Neural cell (in vitro differentiated cells): ENCODE measurements around the gene COL27A1. TPM values are rescaled to one million over a fixed set of nuclear protein-coding genes. Genes with fewer than 3 reads are reported as not detected.

Source experiments
- H2AFZ ChIP-seq: fragments of 200-600, 300-800 bp; sonication (generic), shearing (Covaris generic); 2 replicates; pipeline ENCODE4 v1.6.0; 2014; ENCODE audit warnings: low read depth, mild to moderate bottlenecking, antibody characterized with exemption, low read length, moderate library complexity
- H3F3A ChIP-seq: fragments of 200-600 bp; shearing (Covaris generic); 2 replicates; pipeline ENCODE4 v1.6.1; 2016; ENCODE audit warnings: mild to moderate bottlenecking, moderate library complexity, mixed read lengths, antibody characterized with exemption, low read length; ENCODE audit not compliant: insufficient read depth, poor library complexity, severe bottlenecking
- H3K27ac ChIP-seq: fragments of 200-600, 300-800 bp; sonication (generic), shearing (Covaris generic); 2 replicates; pipeline ENCODE4 v1.5.1; 2014; ENCODE audit warnings: mild to moderate bottlenecking, low read length, moderate library complexity
- H3K27me3 ChIP-seq: fragments of 300-800, 200-600 bp; sonication (generic), shearing (Covaris generic); 2 replicates; pipeline ENCODE4 v1.6.0; 2014; ENCODE audit warnings: mild to moderate bottlenecking, low read depth, low read length, moderate library complexity; ENCODE audit not compliant: insufficient read depth
- H3K36me3 ChIP-seq: fragments of 300-800, 200-600 bp; sonication (generic), shearing (Covaris generic); 2 replicates; pipeline ENCODE4 v1.5.1; 2014; ENCODE audit warnings: mild to moderate bottlenecking, antibody characterized with exemption, low read length, moderate library complexity; ENCODE audit not compliant: insufficient read depth
- H3K4me2 ChIP-seq: fragments of 300-800, 200-600 bp; sonication (generic), shearing (Covaris generic); 2 replicates; pipeline ENCODE4 v1.6.0; 2014; ENCODE audit warnings: mild to moderate bottlenecking, low read length
- H3K4me3 ChIP-seq: fragments of 300-800, 200-600 bp; sonication (generic), shearing (Covaris generic); 2 replicates; pipeline ENCODE4 v1.5.1; 2014; ENCODE audit warnings: mild to moderate bottlenecking, low read length, moderate library complexity
- H3K79me2 ChIP-seq: fragments of 200-600 bp; shearing (Covaris generic); replicated peaks from 2 replicates; pipeline ENCODE4 v1.6.0; 2014; ENCODE audit warnings: mild to moderate bottlenecking, low read length, moderate library complexity; ENCODE audit not compliant: insufficient read depth
- H3K9ac ChIP-seq: fragments of 300-800, 200-600 bp; sonication (generic), shearing (Covaris generic); 2 replicates; pipeline ENCODE4 v1.6.1; 2016; ENCODE audit warnings: mild to moderate bottlenecking, low read length, mixed read lengths
- H3K9me2 ChIP-seq: fragments of 200-600 bp; shearing (Covaris generic); 2 replicates; pipeline ENCODE4 v1.6.1; 2016; ENCODE audit warnings: mild to moderate bottlenecking, low read length, mixed read lengths; ENCODE audit not compliant: insufficient read depth
- H3K9me3 ChIP-seq: fragments of 200-600, 300-800 bp; sonication (generic), shearing (Covaris generic); 2 replicates; pipeline ENCODE4 v1.6.1; 2016; ENCODE audit warnings: mild to moderate bottlenecking, mixed run types, low read length, moderate library complexity, mixed read lengths
- H4K20me1 ChIP-seq: fragments of 200-600 bp; shearing (Covaris generic); 2 replicates; pipeline ENCODE4 v1.6.1; 2016; ENCODE audit warnings: mild to moderate bottlenecking, mixed run types; ENCODE audit not compliant: insufficient read depth
- CTCF ChIP-seq: fragments of 450-650 bp; IDR thresholded peaks from 2 replicates; pipeline ENCODE4 v1.5.1; 2014; ENCODE audit warnings: antibody characterized with exemption, mild to moderate bottlenecking, moderate library complexity; ENCODE audit not compliant: poor library complexity, severe bottlenecking
- EP300 ChIP-seq: fragments of 450-650 bp; conservative IDR thresholded peaks from 2 replicates; pipeline ENCODE4 v1.6.1; 2014; ENCODE audit warnings: antibody characterized with exemption, mild to moderate bottlenecking, moderate library complexity; ENCODE audit not compliant: poor library complexity, severe bottlenecking
- EZH2 ChIP-seq: fragments of 200-600, 300-800 bp; shearing (Covaris generic), sonication (generic); IDR thresholded peaks from 2 replicates; pipeline ENCODE4 v1.6.1; 2014; ENCODE audit warnings: antibody characterized with exemption, low read length, borderline replicate concordance, mild to moderate bottlenecking; ENCODE audit not compliant: insufficient read depth, poor library complexity, severe bottlenecking
- MXI1 ChIP-seq: fragments of 450-650 bp; conservative IDR thresholded peaks from 2 replicates; pipeline ENCODE4 v1.6.1; 2014; ENCODE audit warnings: antibody characterized with exemption, mild to moderate bottlenecking; ENCODE audit not compliant: poor library complexity, severe bottlenecking
- POLR2AphosphoS5 ChIP-seq: IDR thresholded peaks from 2 replicates; pipeline ENCODE4 v1.6.1; 2012
- RAD21 ChIP-seq: fragments of 450-650 bp; conservative IDR thresholded peaks from 2 replicates; pipeline ENCODE4 v1.6.1; 2014; ENCODE audit warnings: antibody characterized with exemption, mild to moderate bottlenecking, moderate library complexity
- REST ChIP-seq: IDR thresholded peaks from 2 replicates; pipeline ENCODE4 v1.6.1; 2012; ENCODE audit warnings: borderline replicate concordance
- SMC3 ChIP-seq: fragments of 450-650 bp; conservative IDR thresholded peaks from 2 replicates; pipeline ENCODE4 v1.6.1; 2014; ENCODE audit warnings: antibody characterized with exemption, mild to moderate bottlenecking, moderate library complexity; ENCODE audit not compliant: poor library complexity
- TAF1 ChIP-seq: IDR thresholded peaks from 2 replicates; pipeline ENCODE4 v1.6.1; 2012; ENCODE audit warnings: low read depth
- polyA plus RNA-seq: library from polyadenylated mRNA; depleted of rRNA; stranded (reverse); fragments of >200 nt; gene quantifications from 2 replicates; pipeline ENCODE4 v1.2.3, GENCODE V29; 2014

Gene COL27A1
- polyA plus RNA-seq, 1 donor from 2014 or later, result 0.25 TPM

GRCh38 chr9:114174876-114175771 is 19.8 kb downstream of the COL27A1 start:
- Histone ChIP-seq H3K9me2 (no peaks in the 10 kb centered on the region), H3K36me3 (no peaks in the 10 kb centered on the region), H3K9me3 (no peaks in the 10 kb centered on the region), H3F3A (no peaks in the 10 kb centered on the region), H4K20me1 (no peaks in the 10 kb centered on the region), H3K27ac (no peak overlapping the region), H3K4me3 (no peak overlapping the region), H3K4me2 (no peak overlapping the region), H2AFZ (no peak overlapping the region), H3K27me3 (no peaks in the 10 kb centered on the region), H3K79me2 (no peaks in the 10 kb centered on the region), H3K9ac (no peak overlapping the region)
- TF ChIP-seq RAD21 (no peak), EZH2 (no peak), EP300 (no peak), SMC3 (no peak), REST (no peak), POLR2AphosphoS5 (no peak), CTCF (no peak), MXI1 (no peak), TAF1 (no peak)

GRCh38 chr9:114176624-114177291 is 21.4 kb downstream of the COL27A1 start:
- TF ChIP-seq REST (no peak), SMC3 (no peak), TAF1 (no peak), MXI1 (no peak), EZH2 (no peak), CTCF (no peak), RAD21 (no peak), POLR2AphosphoS5 (no peak), EP300 (no peak)
- Histone ChIP-seq H4K20me1 (no peaks in the 10 kb centered on the region), H3K27me3 (no peaks in the 10 kb centered on the region), H3K9me2 (no peaks in the 10 kb centered on the region), H3K27ac (no peak overlapping the region), H3K9me3 (no peaks in the 10 kb centered on the region), H3K79me2 (no peaks in the 10 kb centered on the region), H3K36me3 (no peaks in the 10 kb centered on the region), H3K9ac (no peak overlapping the region), H3K4me2 (no peak overlapping the region), H2AFZ (no peak overlapping the region), H3K4me3 (no peak overlapping the region), H3F3A (no peaks in the 10 kb centered on the region)
